Measurements from ENCODE around the gene EHBP1L1. TPM values are rescaled to one million over a fixed set of nuclear protein-coding genes. Genes with fewer than 3 reads are reported as not detected.

EHBP1L1 gene
- total RNA-seq, 1 experiment from 2014 or later, result 105 TPM

DNA sequence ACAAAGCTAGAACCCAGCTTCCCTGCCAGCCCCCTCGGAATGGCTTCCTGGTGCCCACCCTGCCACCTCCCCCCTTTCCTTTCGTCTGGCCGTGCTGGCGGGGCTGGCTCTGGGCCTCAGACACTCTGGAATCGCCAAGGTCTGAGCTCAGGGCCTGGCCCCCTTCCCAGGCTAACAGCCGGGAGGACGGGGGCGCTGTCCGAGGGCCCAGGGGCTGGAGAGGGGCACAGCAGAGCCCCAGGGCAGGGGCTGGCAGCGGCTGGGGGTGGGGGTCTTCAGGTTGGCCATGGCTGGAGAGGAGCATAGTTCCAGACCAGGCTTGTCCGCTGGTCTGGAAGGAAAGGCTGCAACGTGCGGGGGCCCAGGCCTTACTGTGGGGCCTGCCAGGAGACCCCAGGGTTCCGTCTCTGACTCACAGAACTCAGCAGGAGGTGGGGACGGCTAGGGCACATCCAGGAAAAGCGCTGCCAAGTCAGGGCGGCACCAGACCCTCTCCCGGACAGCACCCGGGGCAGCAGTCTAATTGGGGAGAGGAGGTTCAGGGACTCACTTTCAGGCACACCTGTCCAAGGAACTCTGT is 16.8 kb upstream of the EHBP1L1 start:
- DNase-seq (ENCODE audit: low read depth, low spot score) (no peak), ATAC-seq (peak; percentile 8)
- Histone ChIP-seq H3K79me2 (ENCODE audit: insufficient read depth, low read length) (peaks cover 27% of the 10 kb centered on the region), H3K36me3 (ENCODE audit: control insufficient read depth in 1 of 2, insufficient read depth in 2 of 2, low read length in 2 of 2) (no peaks in the 10 kb centered on the region), H3K27me3 (ENCODE audit: insufficient read depth, low read length) (no peaks in the 10 kb centered on the region), H3K27ac (ENCODE audit: low read depth, low read length) (peak overlapping the region; percentile 99), H3K9me3 (ENCODE audit: control insufficient read depth in 1 of 2, insufficient read depth in 1 of 2, low read depth in 1 of 2, low read length in 2 of 2) (no peaks in the 10 kb centered on the region), H4K20me1 (ENCODE audit: insufficient read depth) (no peaks in the 10 kb centered on the region), H3K4me2 (ENCODE audit: low read length) (peak overlapping the region; percentile 96), H3K9ac (ENCODE audit: low read length) (peak overlapping the region; percentile 83), H3K9me2 (ENCODE audit: insufficient read depth) (no peaks in the 10 kb centered on the region), H2AFZ (ENCODE audit: low read depth, low read length, poor library complexity, severe bottlenecking) (no peak overlapping the region), H3K4me1 (ENCODE audit: control insufficient read depth in 1 of 2, insufficient read depth in 2 of 2, low read length in 2 of 2) (peaks cover 84 to 94% of the 10 kb centered on the region in 2 experiments), H3K4me3 (replicated peaks in 1 of 2; ENCODE audit: low read depth in 1 of 2, low read length in 2 of 2) (peak overlapping the region; percentile 64 to 68)
- ChIA-PET CTCF (interaction anchor here (1.0 to 2.2 kb wide), 4 partner anchors 11 to 301 kb away, joined by 3 to 14 read pairs (median 5); partner anchors contain the start of genes MUS81 and ZNRD2), POLR2A (interaction anchor here (0.7 to 2.7 kb wide), 8 partner anchors 11 to 136 kb away, joined by 3 to 17 read pairs (median 4); partner anchors contain the start of genes FAM89B, MALAT1, NEAT1 and ZNRD2), RAD21 (ENCODE audit: low non-redundant PET in 1 of 2, low total read pairs in 2 of 2, uncharacterized antibody in 2 of 2, unreplicated experiment in 2 of 2) (interaction anchor here in 1 of 2 experiments (2.1 to 2.2 kb wide), 2 partner anchors 13 to 18 kb away, joined by 6 to 9 read pairs; partner anchors contain the start of gene FAM89B)
- TF ChIP-seq ELF1 (IDR thresholded peaks at IDR 0.05; ENCODE audit: borderline replicate concordance, low read depth) (no peak), ZFX (IDR thresholded peaks at IDR 0.05) (peak; percentile 21; the same call in 1 of the 2 replicates), SIN3A (IDR thresholded peaks at IDR 0.05; ENCODE audit: low read depth) (no peak), CTCF (IDR thresholded peaks at IDR 0.05 in 2 of 3, conservative IDR thresholded peaks at IDR 0.05 in 1 of 3; ENCODE audit: borderline replicate concordance in 1 of 3, insufficient read depth in 1 of 3, low read depth in 2 of 3, low read length in 2 of 3) (no peak)
- TF ChIP-seq, protein P1, sequence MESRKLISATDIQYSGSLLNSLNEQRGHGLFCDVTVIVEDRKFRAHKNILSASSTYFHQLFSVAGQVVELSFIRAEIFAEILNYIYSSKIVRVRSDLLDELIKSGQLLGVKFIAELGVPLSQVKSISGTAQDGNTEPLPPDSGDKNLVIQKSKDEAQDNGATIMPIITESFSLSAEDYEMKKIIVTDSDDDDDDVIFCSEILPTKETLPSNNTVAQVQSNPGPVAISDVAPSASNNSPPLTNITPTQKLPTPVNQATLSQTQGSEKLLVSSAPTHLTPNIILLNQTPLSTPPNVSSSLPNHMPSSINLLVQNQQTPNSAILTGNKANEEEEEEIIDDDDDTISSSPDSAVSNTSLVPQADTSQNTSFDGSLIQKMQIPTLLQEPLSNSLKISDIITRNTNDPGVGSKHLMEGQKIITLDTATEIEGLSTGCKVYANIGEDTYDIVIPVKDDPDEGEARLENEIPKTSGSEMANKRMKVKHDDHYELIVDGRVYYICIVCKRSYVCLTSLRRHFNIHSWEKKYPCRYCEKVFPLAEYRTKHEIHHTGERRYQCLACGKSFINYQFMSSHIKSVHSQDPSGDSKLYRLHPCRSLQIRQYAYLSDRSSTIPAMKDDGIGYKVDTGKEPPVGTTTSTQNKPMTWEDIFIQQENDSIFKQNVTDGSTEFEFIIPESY (IDR thresholded peaks at IDR 0.05; ENCODE audit: extremely low read depth, insufficient replicate concordance, low read length), result no peak
- intact Hi-C loops (cut with micrococcal nuclease), result no loop called here
- TSS peak; percentile 61 for BruUV-seq (replicated peaks)
